Measurements from ENCODE around the gene DTHD1.

The DTHD1 gene

GRCh38 chr4:36320117-36320896, 38.9 kb downstream of the DTHD1 start:
- no peak for TF ChIP-seq MAX (IDR thresholded peaks at IDR 0.05)
- TF ChIP-seq EGR1 (IDR thresholded peaks at IDR 0.05) = no peak
- TF ChIP-seq ZBTB7A (IDR thresholded peaks at IDR 0.05; ENCODE audit: low read depth) = no peak
- no peak for TF ChIP-seq RAD21 (IDR thresholded peaks at IDR 0.05; ENCODE audit: low read depth)
- no peak for TF ChIP-seq EP300 (IDR thresholded peaks at IDR 0.05; ENCODE audit: borderline replicate concordance)
- TF ChIP-seq FOXM1 (IDR thresholded peaks at IDR 0.05; ENCODE audit: borderline replicate concordance, low read depth) = no peak
- no peak for TF ChIP-seq TCF12 (IDR thresholded peaks at IDR 0.05; ENCODE audit: low read depth)
- no peak for TF ChIP-seq REST (IDR thresholded peaks at IDR 0.05; ENCODE audit: low read depth)
- no peak for TF ChIP-seq YY1 (IDR thresholded peaks at IDR 0.05; ENCODE audit: low read depth)
- TF ChIP-seq CREB1 (IDR thresholded peaks at IDR 0.05; ENCODE audit: low read depth) = no peak
- no peak for TF ChIP-seq TEAD4 (IDR thresholded peaks at IDR 0.05)
- no peak for TF ChIP-seq NFIC (IDR thresholded peaks at IDR 0.05)
- no peak for TF ChIP-seq TAF1 (IDR thresholded peaks at IDR 0.05; ENCODE audit: low read depth)
- TF ChIP-seq USF1 (IDR thresholded peaks at IDR 0.05) = no peak
- no peak for TF ChIP-seq CEBPB (IDR thresholded peaks at IDR 0.05)

GRCh38 chr4:36321176-36321575, 39.8 kb downstream of the DTHD1 start:
- no peak for TF ChIP-seq EGR1 (IDR thresholded peaks at IDR 0.05)
- no peak for TF ChIP-seq USF1 (IDR thresholded peaks at IDR 0.05)
- TF ChIP-seq ZBTB7A (IDR thresholded peaks at IDR 0.05; ENCODE audit: low read depth) = no peak
- TF ChIP-seq CREB1 (IDR thresholded peaks at IDR 0.05; ENCODE audit: low read depth) = no peak
- TF ChIP-seq FOXM1 (IDR thresholded peaks at IDR 0.05; ENCODE audit: borderline replicate concordance, low read depth) = no peak
- TF ChIP-seq TCF12 (IDR thresholded peaks at IDR 0.05; ENCODE audit: low read depth) = no peak
- no peak for TF ChIP-seq TAF1 (IDR thresholded peaks at IDR 0.05; ENCODE audit: low read depth)
- TF ChIP-seq EP300 (IDR thresholded peaks at IDR 0.05; ENCODE audit: borderline replicate concordance) = no peak
- no peak for TF ChIP-seq TEAD4 (IDR thresholded peaks at IDR 0.05)
- TF ChIP-seq MAX (IDR thresholded peaks at IDR 0.05) = no peak

- TF ChIP-seq TEAD4 (IDR thresholded peaks at IDR 0.05) (no peak), USF1 (IDR thresholded peaks at IDR 0.05) (no peak), EGR1 (IDR thresholded peaks at IDR 0.05) (no peak), REST (IDR thresholded peaks at IDR 0.05; ENCODE audit: low read depth) (no peak), FOXM1 (IDR thresholded peaks at IDR 0.05; ENCODE audit: borderline replicate concordance, low read depth) (no peak), ZBTB7A (IDR thresholded peaks at IDR 0.05; ENCODE audit: low read depth) (no peak), TCF12 (IDR thresholded peaks at IDR 0.05; ENCODE audit: low read depth) (no peak), TAF1 (IDR thresholded peaks at IDR 0.05; ENCODE audit: low read depth) (no peak), EP300 (IDR thresholded peaks at IDR 0.05; ENCODE audit: borderline replicate concordance) (no peak)
Observed at GRCh38 chr4:36322921-36323354, 41.5 kb downstream of the DTHD1 start.

GRCh38 chr4:36323816-36324419, 42.5 kb downstream of the DTHD1 start:
- TF ChIP-seq ZBTB7A (IDR thresholded peaks at IDR 0.05; ENCODE audit: low read depth) (no peak), EGR1 (IDR thresholded peaks at IDR 0.05) (no peak), MAX (IDR thresholded peaks at IDR 0.05) (no peak), USF1 (IDR thresholded peaks at IDR 0.05) (no peak), FOXM1 (IDR thresholded peaks at IDR 0.05; ENCODE audit: borderline replicate concordance, low read depth) (no peak), EP300 (IDR thresholded peaks at IDR 0.05; ENCODE audit: borderline replicate concordance) (no peak), TEAD4 (IDR thresholded peaks at IDR 0.05) (no peak), REST (IDR thresholded peaks at IDR 0.05; ENCODE audit: low read depth) (no peak), RAD21 (IDR thresholded peaks at IDR 0.05; ENCODE audit: low read depth) (no peak), YY1 (IDR thresholded peaks at IDR 0.05; ENCODE audit: low read depth) (no peak), CREB1 (IDR thresholded peaks at IDR 0.05; ENCODE audit: low read depth) (no peak), NFIC (IDR thresholded peaks at IDR 0.05) (no peak), TCF12 (IDR thresholded peaks at IDR 0.05; ENCODE audit: low read depth) (no peak), TAF1 (IDR thresholded peaks at IDR 0.05; ENCODE audit: low read depth) (no peak)

All from Ishikawa (cell line).